ENCODE measurements around the gene KLHDC4.

The KLHDC4 gene

GRCh38 chr16:87697256-87697655 lies 68.5 kb downstream of the KLHDC4 start:
- DNase-seq, result no peak

DNA sequence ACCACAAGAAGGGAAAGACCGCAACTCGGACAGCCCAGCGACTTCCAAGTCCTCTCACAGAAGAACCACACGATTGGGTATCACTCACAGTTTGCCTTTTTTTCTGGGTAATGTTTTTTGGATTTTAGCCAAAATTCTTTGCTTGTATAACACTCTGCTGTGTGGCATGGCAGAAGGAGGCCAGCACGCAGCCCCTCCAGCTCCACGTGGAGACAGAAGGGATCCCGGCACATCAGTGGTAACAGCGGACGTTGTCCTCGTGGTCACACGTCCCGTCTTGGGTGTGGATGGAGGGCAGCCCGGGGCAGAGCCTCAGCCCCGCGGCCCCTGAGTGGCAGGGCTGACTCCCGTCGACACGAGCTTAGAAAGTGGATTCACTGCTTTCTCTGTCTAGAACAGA lies 69.1 kb downstream of the KLHDC4 start:
- no peak for DNase-seq

DNA sequence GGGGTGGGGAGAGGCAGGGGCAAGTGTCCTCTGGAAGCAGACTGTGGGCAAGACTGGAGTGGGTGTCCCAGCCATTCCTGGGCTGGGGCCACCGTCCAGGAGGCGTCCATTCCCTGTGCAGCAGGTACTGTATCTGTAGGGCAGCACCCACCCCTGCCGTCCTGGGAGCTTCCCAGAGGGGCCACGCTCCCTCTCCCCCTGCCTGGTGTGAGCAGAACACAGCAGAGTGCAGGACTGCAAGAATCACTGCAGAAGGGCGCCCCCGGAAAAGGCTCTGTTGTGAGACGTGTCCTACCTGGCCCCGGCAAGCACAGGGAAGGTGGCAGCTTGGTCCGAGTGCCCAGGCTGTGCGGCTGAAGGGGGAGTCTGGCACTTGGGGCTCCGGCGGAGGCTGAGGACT lies 70.3 kb downstream of the KLHDC4 start:
- DNase-seq, result no peak

DNA sequence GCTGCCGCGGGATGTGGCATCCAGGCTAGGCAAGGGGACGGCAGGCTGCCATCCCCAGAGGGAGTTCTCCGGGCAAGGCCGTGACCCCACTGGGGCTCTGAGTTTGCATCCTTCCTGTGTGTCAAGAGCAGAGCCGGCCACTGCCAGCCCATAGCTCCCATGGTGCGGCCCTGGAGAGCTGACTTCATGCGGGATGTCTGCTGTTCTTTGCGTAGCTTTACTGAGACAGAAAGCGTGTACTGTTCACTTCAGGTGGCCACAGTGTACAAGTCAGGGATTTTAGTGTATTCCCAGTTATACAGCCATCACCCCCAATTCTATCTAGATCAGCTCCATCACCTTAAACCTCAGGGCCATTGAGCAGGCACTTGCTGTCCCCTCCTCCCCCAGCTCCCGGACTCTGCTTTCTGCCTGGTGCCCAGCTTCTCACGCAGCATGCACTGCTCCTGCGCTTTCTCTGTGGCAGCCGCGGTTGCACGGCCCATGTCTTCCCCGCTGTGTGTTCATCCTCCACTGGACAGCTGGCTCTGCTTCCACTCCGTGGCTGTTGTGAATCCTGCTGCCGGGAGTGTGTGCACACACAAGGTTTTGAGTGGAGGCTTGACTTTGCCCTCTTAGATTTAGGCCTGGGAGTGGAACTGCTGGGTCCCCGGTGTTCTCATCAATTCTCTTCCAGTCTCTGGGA lies 71.2 kb downstream of the KLHDC4 start:
- no peak for DNase-seq

DNA sequence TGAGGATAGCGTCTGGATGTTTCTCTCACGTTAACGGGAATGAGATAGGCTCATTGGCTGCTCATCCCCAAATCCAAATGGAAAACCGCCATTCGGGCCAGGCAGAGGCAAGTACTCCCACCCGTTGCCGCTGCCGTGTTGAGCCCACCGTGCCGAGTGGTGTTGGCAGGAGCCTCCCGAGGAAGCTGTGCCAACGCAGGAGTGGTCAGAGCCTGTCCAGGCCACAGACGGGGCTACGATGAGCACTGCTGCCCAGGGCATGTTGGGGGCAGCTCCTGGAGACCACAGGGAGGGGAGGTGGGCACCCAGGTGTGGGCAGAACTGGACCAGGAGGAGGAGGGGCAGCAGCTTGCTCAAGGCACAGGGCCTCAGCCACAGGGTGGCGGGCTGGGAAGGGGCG lies 72.0 kb downstream of the KLHDC4 start:
- no peak for DNase-seq

DNA sequence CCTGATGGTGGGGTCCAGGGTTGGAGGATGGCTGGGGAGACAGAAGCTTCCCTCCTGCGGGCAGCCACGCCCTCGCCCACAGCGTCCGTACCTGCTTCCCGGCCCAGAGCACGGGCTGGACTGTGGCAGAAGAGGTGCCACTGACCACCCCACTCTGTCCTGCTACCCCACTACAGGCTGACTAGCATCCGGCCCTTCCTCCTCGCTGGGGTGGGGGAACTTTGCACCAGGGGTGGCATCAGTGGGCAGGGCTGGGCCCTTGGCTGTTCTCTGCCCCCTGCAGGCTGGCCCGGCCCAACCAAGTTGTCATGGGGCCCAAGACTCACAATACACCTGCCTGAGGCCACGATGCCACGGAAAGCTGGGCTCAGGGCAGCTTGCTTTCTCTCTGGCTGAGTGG lies 73.0 kb downstream of the KLHDC4 start:
- DNase-seq, result no peak

- no peak for DNase-seq
Observed at GRCh38 chr16:87692176-87692575, 73.6 kb downstream of the KLHDC4 start.

GRCh38 chr16:87691686-87692079 lies 74.1 kb downstream of the KLHDC4 start:
- DNase-seq, result no peak

DNA sequence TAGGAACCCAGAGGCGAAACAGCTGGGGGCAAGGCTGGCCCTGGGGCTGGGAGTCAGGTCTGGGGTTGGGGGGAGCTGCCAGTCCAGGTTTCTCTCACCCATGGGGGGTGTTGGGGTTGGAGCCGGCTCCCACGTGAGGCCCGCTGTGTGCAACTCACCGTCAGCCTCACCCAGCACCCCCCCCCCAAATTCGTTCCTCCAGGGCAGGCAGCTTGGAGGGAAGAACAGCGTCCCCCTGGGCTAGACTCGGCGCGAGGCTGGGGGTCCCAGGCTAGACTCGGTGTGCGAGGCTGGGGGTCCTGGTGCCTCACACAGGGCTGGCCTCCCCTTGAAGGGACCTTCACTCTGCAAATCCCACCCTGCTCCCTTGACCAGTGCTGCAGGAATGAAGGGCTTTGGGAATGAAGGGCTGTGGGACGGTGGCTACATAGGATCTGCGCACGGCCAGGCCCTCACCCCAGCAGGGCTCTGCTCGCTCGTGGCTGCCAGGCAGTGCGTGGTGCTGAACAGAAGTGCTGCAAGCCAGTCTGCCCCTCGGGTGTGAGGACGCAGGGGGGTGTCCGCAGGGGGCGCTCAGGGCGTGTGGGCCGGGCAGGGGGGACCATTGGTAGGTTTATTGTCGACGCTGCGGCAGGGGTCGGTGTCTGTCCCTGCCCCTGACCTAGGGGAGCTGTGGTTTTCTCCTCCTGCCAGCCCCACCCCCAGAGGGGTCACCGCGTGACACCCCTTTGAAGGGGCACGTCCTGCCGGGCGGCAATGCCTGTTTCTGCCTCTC lies 74.7 kb downstream of the KLHDC4 start:
- DNase-seq, result no peak

GRCh38 chr16:87689956-87690465 lies 75.8 kb downstream of the KLHDC4 start:
- no peak for DNase-seq

DNA sequence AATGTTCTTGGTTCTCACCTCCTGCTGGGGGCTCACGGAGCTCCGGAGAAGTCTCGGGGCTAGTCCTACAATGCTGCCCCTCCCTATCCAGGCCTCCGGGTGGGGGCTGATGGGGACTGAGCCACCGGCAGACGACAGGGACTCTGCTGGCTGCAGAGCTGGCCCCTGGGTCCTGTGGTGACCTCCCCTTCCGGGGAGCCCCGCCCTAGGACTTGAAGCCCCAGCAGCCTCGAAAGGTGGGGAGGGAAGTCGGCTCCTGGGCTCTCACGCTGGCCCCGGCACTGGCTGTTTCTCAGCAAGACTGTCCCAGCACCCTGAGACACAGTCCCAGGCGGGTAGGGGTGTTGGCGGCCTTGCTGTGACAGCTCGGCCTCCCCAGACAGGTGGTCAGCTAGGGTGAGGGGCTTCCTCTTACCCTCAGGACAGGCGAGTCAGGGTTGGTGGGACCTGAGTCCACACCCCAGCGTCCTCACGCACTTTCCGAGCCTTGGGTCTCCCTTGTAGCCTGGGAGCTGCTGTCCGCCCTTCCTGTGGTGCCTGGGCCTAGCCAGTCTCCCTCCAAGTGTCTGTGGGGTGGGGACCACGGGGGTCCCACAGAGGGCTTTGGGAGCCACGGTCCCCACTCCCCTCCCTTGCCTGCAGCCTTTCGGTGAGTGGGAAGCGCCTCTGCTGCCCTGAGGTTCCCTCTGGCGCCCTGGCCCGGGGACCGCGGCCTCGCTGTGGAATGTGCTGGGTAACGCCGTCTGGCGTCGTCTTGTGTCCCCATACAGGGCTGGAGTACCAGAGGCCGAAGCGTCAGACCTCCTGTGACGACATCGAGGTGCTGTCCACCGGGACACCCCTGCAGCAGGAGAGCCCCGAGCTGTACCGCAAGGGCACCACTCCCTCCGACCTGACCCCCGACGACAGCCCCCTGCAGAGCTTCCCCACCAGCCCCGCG lies 76.6 kb downstream of the KLHDC4 start:
- DNase-seq, result no peak

DNA sequence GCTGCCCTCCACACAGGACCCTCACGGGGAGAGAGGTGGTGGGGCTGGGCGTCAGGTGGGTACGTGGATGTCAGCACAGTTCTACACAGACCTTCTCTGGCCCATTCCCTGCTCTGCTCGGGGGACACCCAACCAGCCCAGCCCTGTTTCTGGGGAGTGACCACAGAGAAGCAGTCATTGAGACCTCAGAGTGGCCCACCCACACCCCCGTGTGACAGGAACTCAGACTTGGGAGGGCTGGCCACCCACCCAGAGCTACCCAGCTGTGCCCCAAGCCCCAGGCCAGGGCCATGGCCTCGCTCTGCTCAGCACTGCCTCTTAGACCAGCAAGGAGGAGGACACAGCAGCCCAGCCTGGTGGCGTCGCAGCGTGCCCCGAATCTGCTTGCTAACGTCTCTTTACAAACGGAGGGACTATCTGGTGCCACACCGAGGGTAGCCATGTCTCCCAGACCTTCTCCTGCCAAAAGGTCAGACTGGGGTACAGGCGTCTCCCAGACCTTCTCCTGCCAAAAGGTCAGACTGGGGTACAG lies 77.7 kb downstream of the KLHDC4 start:
- DNase-seq, result no peak

DNA sequence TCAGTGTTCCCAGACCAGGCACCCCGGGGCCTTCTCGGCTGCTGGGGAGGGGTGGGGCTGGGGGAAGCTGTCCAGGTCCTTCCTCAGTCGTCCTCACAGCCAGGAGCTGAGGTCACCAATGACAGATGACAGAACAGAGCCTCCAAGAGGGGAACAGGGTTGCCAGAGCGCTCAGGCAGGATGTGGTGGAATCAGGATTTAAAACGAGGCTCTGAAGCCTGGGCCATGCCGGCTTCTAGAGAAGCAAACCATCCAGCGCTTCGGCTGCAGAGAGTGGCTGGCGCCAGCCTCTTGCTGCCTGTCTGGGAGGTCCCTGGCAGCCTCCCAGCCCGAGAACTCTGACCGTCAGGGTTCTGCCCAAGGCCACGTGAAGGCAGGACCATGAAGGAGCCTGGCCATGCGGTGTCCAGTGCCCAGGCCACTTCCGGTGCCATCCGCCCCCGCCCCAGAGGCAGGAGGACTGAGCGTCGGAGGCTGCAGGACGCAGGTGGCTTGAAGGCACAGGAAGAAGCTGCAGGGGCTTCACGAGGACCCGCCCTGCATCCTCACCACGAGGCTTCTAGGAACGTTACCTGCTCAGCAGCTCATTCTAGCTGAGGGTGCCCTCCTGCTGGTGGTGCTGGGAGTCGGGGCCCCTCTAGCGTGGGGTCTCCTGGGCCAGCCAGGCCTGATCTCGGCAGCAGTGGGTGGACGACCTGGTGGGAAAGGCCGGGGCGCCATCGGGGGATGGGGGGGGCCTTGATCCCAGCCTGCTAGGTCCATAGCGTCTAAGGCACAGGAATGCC lies 78.5 kb downstream of the KLHDC4 start:
- no peak for DNase-seq

DNA sequence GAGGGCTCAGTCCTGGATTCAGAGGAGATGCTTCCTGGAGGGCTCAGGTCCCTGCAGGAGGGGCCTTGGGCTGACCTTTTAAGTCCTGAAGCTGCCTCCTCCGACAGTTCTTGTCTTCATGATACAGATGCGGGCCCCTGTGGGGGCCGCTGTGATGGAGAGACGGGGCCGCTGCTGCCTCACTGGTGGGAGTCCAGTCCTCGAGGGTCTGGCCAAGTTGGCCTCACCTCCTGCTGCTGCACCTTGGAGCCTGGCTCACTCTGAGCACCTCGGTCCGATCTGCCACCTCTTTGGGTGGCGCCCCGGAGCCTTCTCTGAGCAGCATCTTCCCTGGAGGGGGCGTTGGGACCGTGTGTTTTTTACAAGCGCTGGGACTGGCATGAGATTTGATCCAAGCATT lies 79.1 kb downstream of the KLHDC4 start:
- DNase-seq, result no peak

- DNase-seq, result no peak
Observed at GRCh38 chr16:87685766-87686165, 80.0 kb downstream of the KLHDC4 start.

DNA sequence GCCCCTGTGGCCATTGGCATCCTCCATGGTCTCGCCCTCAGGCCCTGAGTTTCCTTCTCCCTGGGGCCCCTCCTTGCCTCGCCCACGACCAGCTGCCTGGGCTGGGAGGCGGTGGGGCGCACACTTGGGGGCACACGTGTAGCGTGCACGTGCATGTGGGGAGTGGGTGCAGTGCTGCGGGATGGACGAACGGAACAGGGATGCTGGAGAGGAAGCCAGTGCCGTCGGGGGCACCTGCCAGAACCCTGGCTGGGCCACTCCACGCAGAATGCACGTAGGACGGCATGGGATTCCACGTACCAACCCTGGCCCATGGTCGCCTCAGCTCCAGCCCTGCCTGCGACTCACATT lies 80.4 kb downstream of the KLHDC4 start:
- DNase-seq, result no peak

- no peak for DNase-seq
Observed at GRCh38 chr16:87684711-87685404, 80.9 kb downstream of the KLHDC4 start.

DNA sequence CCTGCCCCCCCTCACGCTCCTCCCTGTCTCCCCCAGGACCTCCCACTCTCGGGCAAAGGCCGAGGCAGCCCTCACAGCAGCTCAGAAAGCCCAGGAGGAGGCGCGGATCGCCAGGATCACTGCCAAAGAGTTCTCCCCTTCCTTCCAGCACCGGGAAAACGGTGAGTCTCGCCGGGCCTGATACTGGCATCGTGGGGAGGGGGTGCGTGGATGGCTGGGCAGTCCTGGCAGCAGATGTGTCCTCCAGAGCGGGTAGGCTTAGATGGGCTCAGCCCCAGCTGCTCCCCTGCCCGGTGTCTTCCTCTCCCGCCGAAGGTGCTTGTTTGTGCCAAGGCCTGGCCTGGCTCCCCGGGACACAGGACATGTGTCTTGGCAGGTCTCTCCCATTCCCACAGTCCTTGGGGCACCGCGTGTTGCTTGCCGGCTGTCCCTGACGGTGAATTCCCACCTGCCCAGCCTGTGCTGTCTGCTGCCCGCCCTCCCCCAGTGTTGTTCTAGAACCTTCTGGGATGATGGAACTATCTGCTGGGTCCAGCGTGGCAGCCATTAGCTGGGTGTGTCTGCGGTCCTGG lies 81.6 kb downstream of the KLHDC4 start:
- DNase-seq, result no peak

GRCh38 chr16:87682852-87683399 lies 82.9 kb downstream of the KLHDC4 start:
- no peak for DNase-seq

DNA sequence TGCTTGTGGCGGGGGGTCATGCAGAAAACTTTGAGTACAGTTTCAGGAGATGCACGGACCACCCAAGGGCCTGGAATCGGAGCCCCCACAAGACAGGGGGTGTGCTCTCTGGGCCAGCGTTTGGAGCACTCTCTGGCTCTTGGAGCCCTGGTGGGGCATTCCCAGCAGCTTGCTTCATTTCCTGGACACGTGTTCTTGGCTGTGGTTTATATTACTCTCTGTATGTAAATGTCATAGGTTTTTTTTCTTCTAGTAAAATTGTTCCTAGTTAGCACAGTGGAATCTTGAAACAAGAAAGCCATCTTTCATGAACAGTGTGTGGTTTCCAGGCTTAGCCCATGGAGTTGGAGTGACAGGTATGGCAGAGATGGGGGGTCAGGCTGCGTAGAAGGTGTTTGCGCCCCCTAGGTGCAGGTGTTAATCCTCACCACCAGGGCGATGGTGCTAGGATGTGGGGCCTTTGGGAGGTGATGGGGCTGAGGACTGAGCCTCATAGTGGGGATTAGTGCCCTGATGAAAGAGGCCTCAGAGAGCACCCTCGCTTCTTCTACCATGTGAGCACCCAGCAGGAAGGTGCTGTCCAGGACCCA lies 83.7 kb downstream of the KLHDC4 start:
- no peak for DNase-seq
